ENCODE results near the gene AVL9.

DNA sequence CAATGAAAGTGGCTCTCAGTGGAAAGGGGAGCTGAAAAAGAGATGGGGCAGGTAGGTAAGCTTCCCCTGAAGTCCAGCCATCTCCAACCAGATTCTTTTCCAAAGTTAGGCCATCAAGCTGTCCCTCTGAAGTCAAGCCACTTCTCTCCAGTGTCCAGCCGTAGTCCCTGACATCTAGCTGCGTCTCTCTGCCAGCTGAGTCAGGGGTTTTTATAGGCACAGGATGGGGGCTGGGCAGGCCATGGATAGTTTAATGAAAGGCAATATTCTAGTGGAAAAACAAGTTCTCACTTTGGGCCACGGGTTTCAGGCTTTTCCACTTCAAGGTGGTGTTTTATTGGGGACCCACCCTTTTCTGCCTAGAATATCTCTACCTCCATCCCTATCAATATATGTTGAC is 36.8 kb downstream of the AVL9 start:
- TF ChIP-seq, protein P1, sequence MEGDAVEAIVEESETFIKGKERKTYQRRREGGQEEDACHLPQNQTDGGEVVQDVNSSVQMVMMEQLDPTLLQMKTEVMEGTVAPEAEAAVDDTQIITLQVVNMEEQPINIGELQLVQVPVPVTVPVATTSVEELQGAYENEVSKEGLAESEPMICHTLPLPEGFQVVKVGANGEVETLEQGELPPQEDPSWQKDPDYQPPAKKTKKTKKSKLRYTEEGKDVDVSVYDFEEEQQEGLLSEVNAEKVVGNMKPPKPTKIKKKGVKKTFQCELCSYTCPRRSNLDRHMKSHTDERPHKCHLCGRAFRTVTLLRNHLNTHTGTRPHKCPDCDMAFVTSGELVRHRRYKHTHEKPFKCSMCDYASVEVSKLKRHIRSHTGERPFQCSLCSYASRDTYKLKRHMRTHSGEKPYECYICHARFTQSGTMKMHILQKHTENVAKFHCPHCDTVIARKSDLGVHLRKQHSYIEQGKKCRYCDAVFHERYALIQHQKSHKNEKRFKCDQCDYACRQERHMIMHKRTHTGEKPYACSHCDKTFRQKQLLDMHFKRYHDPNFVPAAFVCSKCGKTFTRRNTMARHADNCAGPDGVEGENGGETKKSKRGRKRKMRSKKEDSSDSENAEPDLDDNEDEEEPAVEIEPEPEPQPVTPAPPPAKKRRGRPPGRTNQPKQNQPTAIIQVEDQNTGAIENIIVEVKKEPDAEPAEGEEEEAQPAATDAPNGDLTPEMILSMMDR (IDR thresholded peaks at IDR 0.05): no peak
- TF ChIP-seq POLR2A (IDR thresholded peaks at IDR 0.05): no peak

Measured in breast epithelium (tissue), 3 donors.